Mucosa of descending colon (tissue), 3 donors: ENCODE results near the gene TRMT2A. TPM values are rescaled to one million over a fixed set of nuclear protein-coding genes. Genes with fewer than 3 reads are reported as not detected.

Source experiments
- ATAC-seq: fragments of 200-7000 bp; cut with Tn5 transposase; one replicate; pipeline ENCODE4 v1.9.1; 2020; ENCODE audit warnings: mild to moderate bottlenecking, moderate library complexity
- DNase-seq, 3 donors: peaks; one replicate each; pipeline ENCODE4 v3.0.0-alpha.2; 2020
- H3K36me3 ChIP-seq: fragments of 200-600 bp; one replicate; pipeline ENCODE4 v1.8.0; 2021; ENCODE audit warnings: low read depth, mild to moderate bottlenecking
- H3K4me1 ChIP-seq: fragments of 200-600 bp; one replicate; pipeline ENCODE4 v1.8.0; 2021; ENCODE audit warnings: low read depth, mild to moderate bottlenecking
- H3K4me3 ChIP-seq: fragments of 200-600 bp; one replicate; pipeline ENCODE4 v1.8.0; 2021; ENCODE audit warnings: mild to moderate bottlenecking
- H3K9me3 ChIP-seq: fragments of 200-600 bp; one replicate; pipeline ENCODE4 v1.8.0; 2021; ENCODE audit warnings: mild to moderate bottlenecking
- intact Hi-C, 2 donors: fragments of 100-400 bp; cut with DNase I in 1 of 2; cut with micrococcal nuclease in 1 of 2; formaldehyde crosslinking; loops; one replicate each; pipeline versions ENCODE4 v1.11.0 to v1.11.1; 2022; cut with DNase I, micrococcal nuclease
- total RNA-seq, 3 donors: library from RNA; stranded (reverse); fragmentation: NEBNext Ultra II Directional in 2 of 3; extraction: Animal tissue kit (Norgen Biotek cat#: 25700) in 2 of 3; gene quantifications; one replicate each; pipeline versions ENCODE4 v1.2.1 to v1.2.4, GENCODE V29; 2021 to 2023
- TF ChIP-seq, protein P1 (sequence below): fragments of 200-600 bp; IDR thresholded peaks from one replicate; pipeline ENCODE4 v1.8.0; 2022; ENCODE audit warnings: antibody characterized with exemption, mild to moderate bottlenecking
- donor health status: DM: no; HTN: no; CAD: no; lungs with moderate emphysema.
- donor health status: DM: no; HTN: no; CAD: no.
- donor health status: DM: no; HTN: yes; CAD: no.

TRMT2A gene
- total RNA-seq, 3 donors from 2014 or later: 34.4 to 50.0 (median 37.6) TPM

DNA sequence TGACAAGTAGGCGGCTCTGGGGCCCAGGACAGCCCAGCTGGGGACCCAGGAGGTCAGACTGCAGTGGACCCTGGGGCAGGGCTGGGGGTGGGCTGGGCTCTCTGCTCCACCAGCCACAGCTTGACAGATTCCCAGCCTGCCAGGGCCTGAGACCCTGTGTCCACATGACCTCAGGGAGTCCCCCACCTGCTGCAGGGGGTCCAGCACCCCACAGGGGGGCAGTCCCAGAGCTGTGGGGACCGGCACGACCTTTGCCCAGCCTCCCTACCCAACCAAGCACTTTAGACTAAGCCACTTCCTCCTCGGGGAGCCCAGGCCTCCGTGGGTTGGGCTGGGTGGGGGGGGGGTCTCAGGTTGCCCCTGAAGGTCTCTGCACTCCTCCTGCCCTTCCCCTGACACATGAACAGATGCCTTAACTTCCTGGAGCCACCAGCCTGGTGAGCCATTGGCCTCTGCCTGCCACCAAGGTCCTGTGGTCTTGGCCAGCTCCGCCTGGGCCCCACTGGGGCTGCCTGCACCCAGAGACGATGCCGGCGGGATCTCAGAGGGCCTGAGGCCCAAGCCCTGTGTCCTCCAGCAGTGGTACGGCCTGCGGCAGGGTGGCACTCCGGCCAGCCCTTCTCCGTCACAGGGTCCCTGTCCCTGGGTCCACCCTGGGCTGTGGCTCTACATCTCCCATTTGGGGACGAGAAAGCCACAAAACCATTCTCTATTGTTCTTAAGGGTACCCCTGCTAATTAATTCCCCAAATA lies 30.4 kb upstream of the TRMT2A start:
- ATAC-seq: no peak
- H3K4me1 ChIP-seq: no peaks in the 10 kb centered on the region
- H3K4me3 ChIP-seq: no peak overlapping the region
- no peak for DNase-seq
- no peaks in the 10 kb centered on the region for H3K36me3 ChIP-seq
- TF ChIP-seq, protein P1, sequence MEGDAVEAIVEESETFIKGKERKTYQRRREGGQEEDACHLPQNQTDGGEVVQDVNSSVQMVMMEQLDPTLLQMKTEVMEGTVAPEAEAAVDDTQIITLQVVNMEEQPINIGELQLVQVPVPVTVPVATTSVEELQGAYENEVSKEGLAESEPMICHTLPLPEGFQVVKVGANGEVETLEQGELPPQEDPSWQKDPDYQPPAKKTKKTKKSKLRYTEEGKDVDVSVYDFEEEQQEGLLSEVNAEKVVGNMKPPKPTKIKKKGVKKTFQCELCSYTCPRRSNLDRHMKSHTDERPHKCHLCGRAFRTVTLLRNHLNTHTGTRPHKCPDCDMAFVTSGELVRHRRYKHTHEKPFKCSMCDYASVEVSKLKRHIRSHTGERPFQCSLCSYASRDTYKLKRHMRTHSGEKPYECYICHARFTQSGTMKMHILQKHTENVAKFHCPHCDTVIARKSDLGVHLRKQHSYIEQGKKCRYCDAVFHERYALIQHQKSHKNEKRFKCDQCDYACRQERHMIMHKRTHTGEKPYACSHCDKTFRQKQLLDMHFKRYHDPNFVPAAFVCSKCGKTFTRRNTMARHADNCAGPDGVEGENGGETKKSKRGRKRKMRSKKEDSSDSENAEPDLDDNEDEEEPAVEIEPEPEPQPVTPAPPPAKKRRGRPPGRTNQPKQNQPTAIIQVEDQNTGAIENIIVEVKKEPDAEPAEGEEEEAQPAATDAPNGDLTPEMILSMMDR: no peak
- no peaks in the 10 kb centered on the region for H3K9me3 ChIP-seq
- intact Hi-C loops: no loop called here

DNA sequence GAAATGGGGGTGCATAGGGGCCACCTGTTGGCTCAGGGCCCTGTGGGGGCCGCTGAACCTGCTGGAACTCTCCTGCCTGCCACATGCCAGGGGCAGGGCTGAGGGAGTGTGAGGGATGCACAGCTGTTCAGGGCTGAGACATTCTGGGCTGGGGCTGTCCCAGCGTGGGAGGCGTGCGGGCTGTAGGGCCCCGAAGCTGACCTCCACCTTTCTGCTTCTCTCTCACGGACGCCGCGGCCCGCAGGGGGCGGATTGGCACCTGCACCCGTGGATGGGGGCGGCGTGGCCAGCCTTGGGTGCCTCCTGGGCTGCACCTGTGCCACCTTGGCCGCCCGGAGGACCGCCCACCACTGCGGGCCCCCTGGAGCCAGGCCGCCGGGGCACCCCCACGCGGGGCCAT lies 29.8 kb upstream of the TRMT2A start:
- Histone ChIP-seq H3K4me3 (no peak overlapping the region), H3K9me3 (no peaks in the 10 kb centered on the region), H3K36me3 (no peaks in the 10 kb centered on the region), H3K4me1 (no peaks in the 10 kb centered on the region)
- no peak for ATAC-seq
- intact Hi-C loops: no loop called here
- TF ChIP-seq, protein P1: no peak
- no peak for DNase-seq

DNA sequence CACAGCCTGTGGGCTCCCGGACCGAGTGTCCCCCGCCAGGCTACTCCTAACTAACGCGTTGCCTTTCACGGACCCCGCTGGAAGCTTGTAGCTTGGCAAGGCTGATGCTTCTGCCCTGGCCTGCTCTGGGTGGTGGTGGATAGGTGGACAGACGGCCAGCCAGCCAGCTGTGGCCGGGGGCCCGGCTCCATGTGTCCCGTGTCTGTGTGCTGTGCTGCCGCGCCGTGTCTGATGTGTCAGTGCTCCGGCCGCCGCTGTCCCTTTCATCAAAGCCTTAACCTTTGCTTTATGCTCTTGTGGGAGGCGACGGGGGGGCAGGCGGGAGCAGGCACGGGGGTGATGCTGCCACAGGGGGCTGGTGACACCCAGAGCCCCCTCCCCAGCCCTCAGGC lies 28.8 kb upstream of the TRMT2A start:
- intact Hi-C loops: no loop called here
- H3K9me3 ChIP-seq: no peaks in the 10 kb centered on the region
- no peak for DNase-seq
- no peak overlapping the region for H3K4me3 ChIP-seq
- ATAC-seq: no peak
- no peaks in the 10 kb centered on the region for H3K4me1 ChIP-seq
- H3K36me3 ChIP-seq: no peaks in the 10 kb centered on the region
- TF ChIP-seq, protein P1: no peak

DNA sequence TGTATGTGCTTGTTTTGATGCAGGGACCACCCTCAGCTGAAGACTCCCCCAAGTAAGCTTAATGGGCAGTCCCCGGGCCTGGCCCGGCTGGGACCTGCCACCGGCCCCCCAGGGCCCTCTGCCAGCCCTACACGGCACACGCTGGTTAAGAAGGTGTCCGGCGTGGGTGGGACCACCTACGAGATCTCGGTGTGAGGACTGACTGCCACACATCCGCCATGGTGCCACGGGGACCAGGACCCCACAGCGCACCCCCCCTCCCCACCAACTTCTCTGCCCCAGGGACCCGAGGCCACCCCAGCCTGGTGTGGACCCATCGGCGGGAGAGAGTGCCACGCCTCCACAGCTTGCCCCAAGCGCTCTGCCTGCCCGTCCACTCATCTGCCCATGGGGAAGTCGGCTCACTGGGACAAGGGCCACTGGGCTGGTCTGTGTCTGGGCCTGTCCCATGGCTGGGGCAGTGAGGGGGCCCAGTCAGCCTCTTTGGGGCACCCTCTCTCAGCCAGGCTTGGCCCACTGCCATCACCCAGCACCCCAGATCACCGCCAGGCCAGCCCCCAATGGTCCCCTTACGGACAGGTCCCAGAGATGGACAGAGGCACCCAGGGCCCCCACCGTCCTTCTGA lies 28.3 kb upstream of the TRMT2A start:
- Histone ChIP-seq H3K9me3 (no peaks in the 10 kb centered on the region), H3K36me3 (no peaks in the 10 kb centered on the region), H3K4me1 (no peaks in the 10 kb centered on the region), H3K4me3 (no peak overlapping the region)
- ATAC-seq (no peak), DNase-seq (no peak)
- TF ChIP-seq, protein P1: no peak
- intact Hi-C loops: no loop called here

DNA sequence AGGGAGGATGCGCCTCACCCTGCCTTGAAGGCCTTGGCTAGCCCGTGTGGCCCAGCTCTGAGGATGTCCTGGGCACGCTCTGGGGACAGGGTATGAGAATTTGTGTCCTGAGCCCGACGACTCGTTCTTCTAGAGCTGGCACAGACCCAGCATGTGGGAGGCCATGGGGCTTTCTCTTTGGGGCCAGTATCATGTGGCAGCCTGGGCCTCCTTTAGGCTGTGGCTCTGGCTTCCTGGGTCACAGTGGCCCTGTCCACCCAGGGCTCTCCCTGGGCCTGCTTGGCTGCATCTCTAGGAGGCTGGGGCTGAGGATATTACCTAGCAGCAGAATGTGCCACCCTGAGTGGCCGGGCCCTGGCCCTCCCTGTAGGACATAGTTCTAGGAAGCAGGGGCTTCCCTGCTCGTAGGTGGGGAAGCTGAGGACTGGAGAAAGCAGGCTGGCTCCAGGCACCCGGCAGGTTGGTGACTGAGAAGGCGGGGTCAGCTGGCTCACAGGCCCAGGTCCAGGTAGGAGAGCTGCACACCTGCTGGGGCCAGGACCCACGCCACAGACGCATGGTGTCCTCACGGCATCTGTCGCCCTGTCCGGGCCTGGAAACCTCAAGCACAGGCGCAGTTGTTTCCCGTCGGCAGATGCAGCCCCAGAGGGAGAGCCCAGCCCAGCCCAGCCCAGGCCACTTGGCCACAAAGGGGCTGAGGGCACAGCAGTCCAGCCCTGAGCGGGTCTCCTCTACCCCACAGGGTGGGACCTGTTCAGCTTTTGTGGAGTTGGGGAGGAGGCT lies 27.0 kb upstream of the TRMT2A start:
- intact Hi-C loops: no loop called here
- no peaks in the 10 kb centered on the region for H3K36me3 ChIP-seq

More for the DNA sequence above, 27.0 kb upstream of the TRMT2A start:
- Histone ChIP-seq H3K4me1 (no peaks in the 10 kb centered on the region), H3K4me3 (no peak overlapping the region), H3K9me3 (no peaks in the 10 kb centered on the region)
- TF ChIP-seq, protein P1: no peak
- ATAC-seq (no peak), DNase-seq (no peak)
